HG03064 (cell line): ENCODE measurements around the gene NEURL4.

Experiments
- ATAC-seq: cut with Tn5 transposase; IDR thresholded peaks from one replicate; pipeline ENCODE4 v1.9.1; 2021; ENCODE audit warnings: low read depth; ENCODE audit not compliant: unreplicated experiment

Gene NEURL4

GRCh38 chr17:7281074-7281952 lies 47.8 kb downstream of the NEURL4 start, which contains the start of gene SLC2A4:
SLC2A4 (plus strand) TSS chr17:7281718; CDS start chr17:7281935, 217 bp downstream.
- no peak for ATAC-seq

DNA sequence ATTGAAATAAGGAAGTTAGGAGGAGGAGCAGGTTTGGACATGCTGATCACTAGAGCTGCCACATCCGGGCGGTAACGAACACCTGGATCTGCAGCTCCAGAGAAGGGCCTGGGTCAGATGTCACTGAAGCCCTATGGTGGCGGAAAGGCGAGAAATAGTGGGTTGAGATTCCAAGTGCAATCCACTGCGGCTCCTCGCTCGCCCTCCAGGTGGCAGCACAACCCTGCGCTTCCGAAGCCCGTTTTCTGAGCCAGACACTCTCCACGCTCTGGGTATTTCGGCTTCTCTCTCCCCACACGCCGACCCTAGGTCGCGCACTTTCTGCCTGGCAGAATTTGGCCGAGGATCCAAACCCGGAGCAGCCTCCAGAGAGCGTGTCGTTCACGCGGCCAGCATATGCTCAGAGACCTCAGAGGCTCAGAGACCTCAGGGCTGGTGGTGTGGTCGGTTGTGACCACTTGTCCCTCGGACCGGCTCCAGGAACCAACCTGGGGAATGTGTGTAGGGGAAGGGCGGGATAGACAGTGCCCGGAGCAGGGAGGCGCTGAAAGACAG lies 48.5 kb downstream of the NEURL4 start:
- no peak for ATAC-seq

DNA sequence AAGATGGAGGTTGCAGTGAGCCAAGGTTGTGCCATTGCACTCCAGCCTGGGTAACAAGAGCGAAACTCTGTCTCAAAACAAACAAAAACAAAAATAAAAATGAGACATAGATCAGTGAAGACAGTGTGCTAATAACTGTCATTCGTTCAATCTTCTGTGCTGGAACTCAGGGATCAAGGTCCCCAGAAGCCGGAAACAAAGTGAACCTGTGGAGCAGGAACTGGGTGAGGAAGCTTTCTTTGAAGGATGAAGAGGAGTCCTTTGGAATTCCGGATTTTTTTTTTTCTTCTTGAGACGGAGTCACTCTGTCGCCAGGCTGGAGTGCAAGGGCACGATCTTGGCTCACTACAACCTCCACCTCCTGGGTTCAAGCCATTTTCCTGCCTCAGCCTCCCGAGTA lies 49.7 kb downstream of the NEURL4 start:
- ATAC-seq, result no peak

GRCh38 chr17:7266784-7267183 lies 62.4 kb downstream of the NEURL4 start:
- no peak for ATAC-seq
